HCT116 (cell line): ENCODE measurements around the gene UBE2O. TPM values are rescaled to one million over a fixed set of nuclear protein-coding genes. Genes with fewer than 3 reads are reported as not detected.

Source experiments
- ATAC-seq: fragments of 200-7000 bp; cut with Tn5 transposase; 2 replicates; pipeline ENCODE4 v1.9.1; 2020; ENCODE audit warnings: mild to moderate bottlenecking, moderate library complexity
- BruUV-seq: library from RNA; stranded (reverse); fragments of 400-500 nt; replicated peaks from 2 replicates; lab custom pipeline; 2021; lab: Mats Ljungman, UMichigan
- CTCF ChIA-PET: fragments of 300-600 bp; sonication (Branson Sonifier 250); formaldehyde crosslinking; loops from one replicate; lab custom pipeline; 2021; ENCODE audit warnings: antibody characterized with exemption; lab: Charles Lee
- POLR2A ChIA-PET: fragments of 300-600, 350-600 bp; sonication (Branson Sonifier 250); formaldehyde crosslinking; loops from one replicate; lab custom pipeline; 2021; ENCODE audit warnings: antibody characterized with exemption; lab: Charles Lee
- RAD21 ChIA-PET, 2 experiments: fragments of 300-600 bp; sonication (Branson Sonifier 250); formaldehyde crosslinking; loops; one replicate each; lab custom pipeline; 2023; ENCODE audit warnings: low total read pairs in 2 of 2; ENCODE audit not compliant: uncharacterized antibody in 2 of 2, unreplicated experiment in 2 of 2, low non-redundant PET in 1 of 2; lab: Charles Lee
- DNase-seq: peaks from one replicate; pipeline ENCODE4 v3.0.0-alpha.2; 2010; ENCODE audit warnings: low read depth, low spot score
- H2AFZ ChIP-seq: fragments of 200-600 bp; shearing (Covaris generic), sonication (generic); 2 replicates; pipeline ENCODE4 v1.6.1; 2017; ENCODE audit warnings: low read depth, mixed run types, mixed read lengths, antibody characterized with exemption, low read length; ENCODE audit not compliant: poor library complexity, severe bottlenecking
- H3K27ac ChIP-seq: 2 replicates; pipeline ENCODE4 v1.5.1; 2012; ENCODE audit warnings: low read depth, low read length
- H3K27me3 ChIP-seq: fragments of 200-600 bp; sonication (generic); 2 replicates; pipeline ENCODE4 v1.6.1; 2016; ENCODE audit warnings: mixed run types, low read length, mixed read lengths; ENCODE audit not compliant: insufficient read depth
- H3K36me3 ChIP-seq, 2 experiments: fragments of 200-500 bp in 1 of 2; fragments of 200-600 bp in 1 of 2; sonication (Bioruptor generic) in 1 of 2; sonication (generic) in 1 of 2; 2 replicates each; pipeline versions ENCODE4 v1.5.1 to v1.6.1; 2014 to 2016; ENCODE audit warnings: low read length in 2 of 2, inconsistent platforms in 1 of 2, mixed read lengths in 1 of 2, mixed run types in 1 of 2; ENCODE audit not compliant: insufficient read depth in 2 of 2, control insufficient read depth in 1 of 2
- H3K4me1 ChIP-seq, 2 experiments: fragments of 200-600 bp in 1 of 2; sonication (generic) in 1 of 2; 2 replicates each; pipeline versions ENCODE4 v1.5.1 to v1.6.1; 2012 to 2017; ENCODE audit warnings: low read length in 2 of 2, inconsistent platforms in 1 of 2, mild to moderate bottlenecking in 1 of 2, mixed read lengths in 1 of 2, mixed run types in 1 of 2, moderate library complexity in 1 of 2; ENCODE audit not compliant: insufficient read depth in 2 of 2, control insufficient read depth in 1 of 2
- H3K4me2 ChIP-seq: fragments of 200-600 bp; sonication (generic); 2 replicates; pipeline ENCODE4 v1.6.1; 2017; ENCODE audit warnings: mixed run types, low read length, mixed read lengths
- H3K4me3 ChIP-seq, 2 experiments: fragments of 200-600 bp in 1 of 2; sonication (generic) in 1 of 2; replicated peaks in 1 of 2; 2 replicates each; pipeline ENCODE4 v1.5.1; 2011 to 2016; ENCODE audit warnings: low read length in 2 of 2, control low read depth in 1 of 2, low read depth in 1 of 2, mild to moderate bottlenecking in 1 of 2, mixed read lengths in 1 of 2, mixed run types in 1 of 2
- H3K79me2 ChIP-seq: fragments of 200-600 bp; sonication (generic); 2 replicates; pipeline ENCODE4 v1.6.1; 2017; ENCODE audit warnings: mild to moderate bottlenecking, mixed run types, low read length, moderate library complexity, mixed read lengths; ENCODE audit not compliant: insufficient read depth
- H3K9ac ChIP-seq: fragments of 200-600 bp; sonication (generic); 2 replicates; pipeline ENCODE4 v1.6.1; 2016; ENCODE audit warnings: low read length, mixed read lengths
- H3K9me2 ChIP-seq: fragments of 200-600 bp; sonication (generic), shearing (Covaris generic); 2 replicates; pipeline ENCODE4 v1.6.1; 2017; ENCODE audit warnings: mixed run types, mild to moderate bottlenecking, moderate library complexity; ENCODE audit not compliant: insufficient read depth
- H3K9me3 ChIP-seq, 2 experiments: fragments of 200-500 bp in 1 of 2; fragments of 200-600 bp in 1 of 2; sonication (Bioruptor generic) in 1 of 2; sonication (generic) in 1 of 2; 2 replicates each; pipeline ENCODE4 v1.6.1; 2014 to 2017; ENCODE audit warnings: low read length in 2 of 2, mixed read lengths in 2 of 2, inconsistent platforms in 1 of 2, low read depth in 1 of 2, mild to moderate bottlenecking in 1 of 2, mixed run types in 1 of 2, moderate library complexity in 1 of 2; ENCODE audit not compliant: control insufficient read depth in 1 of 2, insufficient read depth in 1 of 2
- H4K20me1 ChIP-seq: fragments of 200-600 bp; sonication (generic), shearing (Covaris generic); 2 replicates; pipeline ENCODE4 v1.6.1; 2017; ENCODE audit warnings: mixed run types, mild to moderate bottlenecking, moderate library complexity; ENCODE audit not compliant: insufficient read depth
- ATF3 ChIP-seq: IDR thresholded peaks from 2 replicates; pipeline ENCODE4 v1.6.1; 2012
- CEBPB ChIP-seq: IDR thresholded peaks from 2 replicates; pipeline ENCODE4 v1.6.1; 2012; ENCODE audit warnings: low read depth
- EGR1 ChIP-seq: IDR thresholded peaks from 2 replicates; pipeline ENCODE4 v1.6.1; 2012; ENCODE audit warnings: low read depth
- ELF1 ChIP-seq: IDR thresholded peaks from 2 replicates; pipeline ENCODE4 v1.6.1; 2012; ENCODE audit warnings: low read depth, borderline replicate concordance
- EZH2phosphoT487 ChIP-seq: fragments of 200-600 bp; IDR thresholded peaks from 2 replicates; pipeline ENCODE4 v1.6.1; 2018; ENCODE audit warnings: antibody characterized with exemption, borderline replicate concordance
- FOSL1 ChIP-seq: IDR thresholded peaks from 2 replicates; pipeline ENCODE4 v1.6.1; 2012; ENCODE audit warnings: low read depth
- JUND ChIP-seq: IDR thresholded peaks from 2 replicates; pipeline ENCODE4 v1.6.1; 2012
- MAX ChIP-seq: IDR thresholded peaks from 2 replicates; pipeline ENCODE4 v1.6.1; 2012
- POLR2A ChIP-seq: IDR thresholded peaks from 2 replicates; pipeline ENCODE4 v1.7.0; 2011; ENCODE audit warnings: borderline replicate concordance; ENCODE audit not compliant: insufficient read depth, insufficient read length; ENCODE audit errors: extremely low read depth
- RAD21 ChIP-seq: IDR thresholded peaks from 2 replicates; pipeline ENCODE4 v1.6.1; 2012; ENCODE audit warnings: low read depth, mild to moderate bottlenecking
- REST ChIP-seq: IDR thresholded peaks from 2 replicates; pipeline ENCODE4 v1.6.1; 2012; ENCODE audit warnings: low read depth
- SIN3A ChIP-seq: IDR thresholded peaks from 2 replicates; pipeline ENCODE4 v1.6.1; 2012; ENCODE audit warnings: low read depth
- YY1 ChIP-seq: IDR thresholded peaks from 2 replicates; pipeline ENCODE4 v1.6.1; 2011; ENCODE audit warnings: low read length, low read depth, moderate library complexity, mild to moderate bottlenecking; ENCODE audit not compliant: insufficient replicate concordance; ENCODE audit errors: extremely low read depth
- ZFX ChIP-seq: fragments of 450-650 bp; IDR thresholded peaks from 2 replicates; pipeline ENCODE4 v1.6.1; 2017
- intact Hi-C: fragments of 100-400 bp; cut with micrococcal nuclease; formaldehyde crosslinking; loops from 2 replicates; pipeline ENCODE4 v1.10.0; 2022
- total RNA-seq: library from RNA; stranded (reverse); gene quantifications from one replicate; pipeline ENCODE4 v1.2.1, GENCODE V29; 2021; ENCODE audit not compliant: unreplicated experiment

Gene UBE2O
- total RNA-seq, 1 experiment from 2014 or later, result 59.1 TPM

DNA sequence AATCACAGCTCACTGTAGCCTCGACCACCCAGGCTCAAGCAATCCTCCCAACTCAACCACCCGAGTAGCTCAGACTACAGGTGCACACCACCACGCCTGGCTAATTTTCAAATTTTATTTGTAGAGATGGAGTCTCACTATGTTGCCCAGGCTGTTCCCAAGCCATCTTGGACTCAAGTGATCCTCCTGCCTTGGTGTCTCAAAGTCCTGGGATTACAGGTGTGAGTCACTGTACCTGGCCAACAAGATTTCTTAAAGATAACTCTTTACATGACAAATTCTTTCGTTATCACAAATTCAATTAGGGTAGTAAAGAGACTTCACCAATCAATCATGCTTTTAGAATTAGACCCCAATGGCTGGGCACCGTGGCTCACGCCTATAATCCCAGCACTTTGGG is 111.7 kb downstream of the UBE2O start:
- no peak for ATAC-seq
- H3K27ac ChIP-seq, result no peak overlapping the region
- H3K36me3 ChIP-seq, result peaks cover 22 to 29% of the 10 kb centered on the region in 2 experiments; a peak in 3 of 4 replicates
- no peaks in the 10 kb centered on the region for H3K27me3 ChIP-seq
- intact Hi-C loops, result no loop called here
- no peaks in the 10 kb centered on the region for H3K4me1 ChIP-seq
- H3K4me2 ChIP-seq, result no peak overlapping the region
- CTCF ChIA-PET, result interaction anchor here (0.7 kb wide), 1 partner anchor 70 kb away, joined by 3 read pairs; no protein-coding TSS in a partner anchor
- H3K4me3 ChIP-seq, result no peak overlapping the region
- no TSS peak for BruUV-seq
- H3K9ac ChIP-seq, result no peak overlapping the region
- H3K9me2 ChIP-seq, result no peaks in the 10 kb centered on the region
- no peak overlapping the region for H2AFZ ChIP-seq
- peaks cover 29% of the 10 kb centered on the region for H3K79me2 ChIP-seq
- TF ChIP-seq ATF3 (no peak), FOSL1 (no peak), RAD21 (no peak), SIN3A (no peak), MAX (no peak), YY1 (no peak), JUND (no peak), CEBPB (no peak), REST (no peak), ELF1 (no peak), EZH2phosphoT487 (no peak), ZFX (no peak), EGR1 (no peak), POLR2A (no peak)
- TF ChIP-seq, all 23 proteins: peak for 0
- Histone ChIP-seq H4K20me1 (no peaks in the 10 kb centered on the region), H3K9me3 (no peaks in the 10 kb centered on the region)
- RAD21 ChIA-PET, result no interaction called here
- POLR2A ChIA-PET, result interaction anchor here (1.2 kb wide), 1 partner anchor 12 kb away, joined by 3 read pairs; the partner anchor contains the start of gene PRPSAP1
- no peak for DNase-seq

Other genes with a start within 250 kb of the UBE2O start
- gene RNF157, start 212.7 kb downstream of the UBE2O start, total RNA-seq, result 0.86 TPM
- gene UBALD2, start 187.8 kb downstream of the UBE2O start, total RNA-seq, result 94.3 TPM
- gene QRICH2, start 144.9 kb downstream of the UBE2O start, total RNA-seq, result 4.9 TPM
- gene PRPSAP1, start 99.2 kb downstream of the UBE2O start, total RNA-seq, result 81.4 TPM
- gene SPHK1, start 68.5 kb downstream of the UBE2O start, total RNA-seq, result 4.6 TPM
- gene AANAT, start 14.5 kb upstream of the UBE2O start, total RNA-seq, result not detected
- gene RHBDF2, start 48.3 kb upstream of the UBE2O start, total RNA-seq, result 61.1 TPM
- 0.66 TPM for gene CYGB, start 84.6 kb upstream of the UBE2O start, total RNA-seq
- gene PRCD, start 86.9 kb upstream of the UBE2O start, total RNA-seq, result not detected
- gene ST6GALNAC2, start 132.7 kb upstream of the UBE2O start, total RNA-seq, result 14.7 TPM
- not detected for gene ST6GALNAC1, start 190.6 kb upstream of the UBE2O start, total RNA-seq